ENCODE data around the gene LILRA6. TPM values are rescaled to one million over a fixed set of nuclear protein-coding genes. Genes with fewer than 3 reads are reported as not detected.

The LILRA6 gene
- total and polyA plus RNA-seq, 2 of the 13 experiments (the other 11 are each of a cell fraction or from before 2014, with no cell fraction given) = not detected

DNA sequence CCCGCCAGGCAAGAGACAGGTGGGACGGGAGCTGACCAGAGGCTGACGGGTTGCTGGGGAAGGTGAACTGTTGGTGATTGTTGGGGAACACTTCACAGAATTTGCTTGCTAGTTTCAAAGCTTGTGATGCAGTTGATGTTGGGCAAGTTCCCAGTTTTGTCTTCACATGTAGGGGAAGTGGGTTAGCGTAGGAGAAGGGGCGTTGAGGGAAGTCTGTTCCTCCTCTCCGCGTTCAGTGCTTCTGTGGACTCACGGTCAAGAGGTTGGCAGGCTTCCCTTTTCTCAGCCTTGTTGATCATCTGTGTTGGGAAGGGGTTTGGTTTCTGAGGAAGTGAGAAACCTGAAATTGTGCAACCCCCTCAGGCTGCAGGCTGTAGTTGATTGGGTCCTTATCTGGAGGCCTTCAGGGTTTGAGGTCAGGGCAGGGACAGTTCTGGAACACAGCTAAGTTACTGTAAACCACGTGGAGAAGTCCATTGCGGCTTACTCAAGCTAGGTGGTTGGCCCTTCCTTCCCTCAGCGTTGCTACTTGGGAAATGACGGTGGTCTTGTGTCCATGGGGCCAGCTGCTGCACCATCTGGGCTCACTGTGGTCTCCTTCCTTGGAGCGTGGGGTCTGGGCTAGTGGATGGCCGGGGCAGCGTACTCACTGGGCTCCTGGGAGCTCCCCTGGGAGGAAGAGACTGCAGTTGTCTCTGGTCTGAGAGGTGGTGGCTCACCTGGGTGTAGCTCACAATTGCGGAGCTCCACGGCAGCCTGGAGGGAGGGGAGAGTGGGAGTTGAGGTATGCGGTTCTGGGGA is 34.4 kb downstream of the LILRA6 start (continued):
- TF ChIP-seq, protein P1, sequence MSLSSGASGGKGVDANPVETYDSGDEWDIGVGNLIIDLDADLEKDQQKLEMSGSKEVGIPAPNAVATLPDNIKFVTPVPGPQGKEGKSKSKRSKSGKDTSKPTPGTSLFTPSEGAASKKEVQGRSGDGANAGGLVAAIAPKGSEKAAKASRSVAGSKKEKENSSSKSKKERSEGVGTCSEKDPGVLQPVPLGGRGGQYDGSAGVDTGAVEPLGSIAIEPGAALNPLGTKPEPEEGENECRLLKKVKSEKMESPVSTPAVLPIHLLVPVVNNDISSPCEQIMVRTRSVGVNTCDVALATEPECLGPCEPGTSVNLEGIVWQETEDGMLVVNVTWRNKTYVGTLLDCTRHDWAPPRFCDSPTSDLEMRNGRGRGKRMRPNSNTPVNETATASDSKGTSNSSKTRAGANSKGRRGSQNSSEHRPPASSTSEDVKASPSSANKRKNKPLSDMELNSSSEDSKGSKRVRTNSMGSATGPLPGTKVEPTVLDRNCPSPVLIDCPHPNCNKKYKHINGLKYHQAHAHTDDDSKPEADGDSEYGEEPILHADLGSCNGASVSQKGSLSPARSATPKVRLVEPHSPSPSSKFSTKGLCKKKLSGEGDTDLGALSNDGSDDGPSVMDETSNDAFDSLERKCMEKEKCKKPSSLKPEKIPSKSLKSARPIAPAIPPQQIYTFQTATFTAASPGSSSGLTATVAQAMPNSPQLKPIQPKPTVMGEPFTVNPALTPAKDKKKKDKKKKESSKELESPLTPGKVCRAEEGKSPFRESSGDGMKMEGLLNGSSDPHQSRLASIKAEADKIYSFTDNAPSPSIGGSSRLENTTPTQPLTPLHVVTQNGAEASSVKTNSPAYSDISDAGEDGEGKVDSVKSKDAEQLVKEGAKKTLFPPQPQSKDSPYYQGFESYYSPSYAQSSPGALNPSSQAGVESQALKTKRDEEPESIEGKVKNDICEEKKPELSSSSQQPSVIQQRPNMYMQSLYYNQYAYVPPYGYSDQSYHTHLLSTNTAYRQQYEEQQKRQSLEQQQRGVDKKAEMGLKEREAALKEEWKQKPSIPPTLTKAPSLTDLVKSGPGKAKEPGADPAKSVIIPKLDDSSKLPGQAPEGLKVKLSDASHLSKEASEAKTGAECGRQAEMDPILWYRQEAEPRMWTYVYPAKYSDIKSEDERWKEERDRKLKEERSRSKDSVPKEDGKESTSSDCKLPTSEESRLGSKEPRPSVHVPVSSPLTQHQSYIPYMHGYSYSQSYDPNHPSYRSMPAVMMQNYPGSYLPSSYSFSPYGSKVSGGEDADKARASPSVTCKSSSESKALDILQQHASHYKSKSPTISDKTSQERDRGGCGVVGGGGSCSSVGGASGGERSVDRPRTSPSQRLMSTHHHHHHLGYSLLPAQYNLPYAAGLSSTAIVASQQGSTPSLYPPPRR (CRISPR knock-in tag; IDR thresholded peaks at IDR 0.05; ENCODE audit: borderline replicate concordance) = no peak
- no peak for TF ChIP-seq KLF16 (CRISPR knock-in tag; IDR thresholded peaks at IDR 0.05)
- peak; percentile 25; the same call in 1 of the 2 replicates for TF ChIP-seq KMT2B (CRISPR knock-in tag; IDR thresholded peaks at IDR 0.05)
- TF ChIP-seq ZNF724P (CRISPR knock-in tag; IDR thresholded peaks at IDR 0.05; ENCODE audit: borderline replicate concordance) = 0 out of 2 replicates have a peak, but pooled peaks have one; percentile 16
- TF ChIP-seq MYC (CRISPR knock-in tag; IDR thresholded peaks at IDR 0.05; ENCODE audit: borderline replicate concordance) = peak; percentile 47; the same call in 1 of the 2 replicates
- peak; percentile 42; the same call in 1 of the 2 replicates for TF ChIP-seq SPEN (CRISPR knock-in tag; IDR thresholded peaks at IDR 0.05; ENCODE audit: low read depth)
- TF ChIP-seq ZNF224 (CRISPR knock-in tag; IDR thresholded peaks at IDR 0.05) = no peak
- peak; percentile 70 to 83 for TF ChIP-seq POLR2A (IDR thresholded peaks at IDR 0.05; ENCODE audit: insufficient read depth in 1 of 2, low read depth in 2 of 2, low read length in 2 of 2)
- TF ChIP-seq CAMTA2 (CRISPR knock-in tag; IDR thresholded peaks at IDR 0.05; ENCODE audit: borderline replicate concordance) = no peak
- TF ChIP-seq FOXK1 (CRISPR knock-in tag; IDR thresholded peaks at IDR 0.05; ENCODE audit: borderline replicate concordance, low read depth) = peak; percentile 35; the same call in 1 of the 2 replicates
- TF ChIP-seq ZNF280D (CRISPR knock-in tag; IDR thresholded peaks at IDR 0.05) = peak; percentile 55; the same call in 1 of the 2 replicates
- no peak for TF ChIP-seq HOXA3 (CRISPR knock-in tag; IDR thresholded peaks at IDR 0.05)
- TF ChIP-seq, protein P2, sequence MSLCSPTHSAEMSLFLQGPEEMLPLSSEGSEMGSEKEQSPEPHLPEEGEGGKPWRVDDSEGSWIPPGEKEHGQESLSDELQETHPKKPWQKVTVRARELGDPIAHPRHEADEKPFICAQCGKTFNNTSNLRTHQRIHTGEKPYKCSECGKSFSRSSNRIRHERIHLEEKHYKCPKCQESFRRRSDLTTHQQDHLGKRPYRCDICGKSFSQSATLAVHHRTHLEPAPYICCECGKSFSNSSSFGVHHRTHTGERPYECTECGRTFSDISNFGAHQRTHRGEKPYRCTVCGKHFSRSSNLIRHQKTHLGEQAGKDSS (CRISPR knock-in tag; IDR thresholded peaks at IDR 0.05; ENCODE audit: borderline replicate concordance, low read depth) = no peak
- no peak for TF ChIP-seq TRIM24 (CRISPR knock-in tag; IDR thresholded peaks at IDR 0.05)
- TF ChIP-seq NFIC (IDR thresholded peaks at IDR 0.05; ENCODE audit: low read length) = 0 out of 2 replicates have a peak, but pooled peaks have one; percentile 52
- TF ChIP-seq ZNF572 (CRISPR knock-in tag; IDR thresholded peaks at IDR 0.05) = no peak
- peak; percentile 51; the same call in 1 of the 2 replicates for TF ChIP-seq RXRB (CRISPR knock-in tag; IDR thresholded peaks at IDR 0.05; ENCODE audit: borderline replicate concordance)
- TF ChIP-seq ZNF383 (CRISPR knock-in tag; IDR thresholded peaks at IDR 0.05; ENCODE audit: borderline replicate concordance) = no peak
- TF ChIP-seq NCOA5 (CRISPR knock-in tag; IDR thresholded peaks at IDR 0.05) = no peak
- TF ChIP-seq ZNF121 (CRISPR knock-in tag; IDR thresholded peaks at IDR 0.05) = no peak
- TF ChIP-seq ZKSCAN8 (CRISPR knock-in tag; IDR thresholded peaks at IDR 0.05; ENCODE audit: borderline replicate concordance) = no peak
- TF ChIP-seq MIXL1 (CRISPR knock-in tag; IDR thresholded peaks at IDR 0.05) = peak; percentile 15; the same call in 1 of the 2 replicates

All from HepG2 (cell line).